HG03432 (cell line): Measurements from ENCODE around the gene ZNF687.

Experiments used
- ATAC-seq: cut with Tn5 transposase; IDR thresholded peaks from one replicate; pipeline ENCODE4 v1.9.1; 2021; ENCODE audit warnings: mild to moderate bottlenecking, moderate library complexity; ENCODE audit not compliant: unreplicated experiment

The ZNF687 gene, protein sequence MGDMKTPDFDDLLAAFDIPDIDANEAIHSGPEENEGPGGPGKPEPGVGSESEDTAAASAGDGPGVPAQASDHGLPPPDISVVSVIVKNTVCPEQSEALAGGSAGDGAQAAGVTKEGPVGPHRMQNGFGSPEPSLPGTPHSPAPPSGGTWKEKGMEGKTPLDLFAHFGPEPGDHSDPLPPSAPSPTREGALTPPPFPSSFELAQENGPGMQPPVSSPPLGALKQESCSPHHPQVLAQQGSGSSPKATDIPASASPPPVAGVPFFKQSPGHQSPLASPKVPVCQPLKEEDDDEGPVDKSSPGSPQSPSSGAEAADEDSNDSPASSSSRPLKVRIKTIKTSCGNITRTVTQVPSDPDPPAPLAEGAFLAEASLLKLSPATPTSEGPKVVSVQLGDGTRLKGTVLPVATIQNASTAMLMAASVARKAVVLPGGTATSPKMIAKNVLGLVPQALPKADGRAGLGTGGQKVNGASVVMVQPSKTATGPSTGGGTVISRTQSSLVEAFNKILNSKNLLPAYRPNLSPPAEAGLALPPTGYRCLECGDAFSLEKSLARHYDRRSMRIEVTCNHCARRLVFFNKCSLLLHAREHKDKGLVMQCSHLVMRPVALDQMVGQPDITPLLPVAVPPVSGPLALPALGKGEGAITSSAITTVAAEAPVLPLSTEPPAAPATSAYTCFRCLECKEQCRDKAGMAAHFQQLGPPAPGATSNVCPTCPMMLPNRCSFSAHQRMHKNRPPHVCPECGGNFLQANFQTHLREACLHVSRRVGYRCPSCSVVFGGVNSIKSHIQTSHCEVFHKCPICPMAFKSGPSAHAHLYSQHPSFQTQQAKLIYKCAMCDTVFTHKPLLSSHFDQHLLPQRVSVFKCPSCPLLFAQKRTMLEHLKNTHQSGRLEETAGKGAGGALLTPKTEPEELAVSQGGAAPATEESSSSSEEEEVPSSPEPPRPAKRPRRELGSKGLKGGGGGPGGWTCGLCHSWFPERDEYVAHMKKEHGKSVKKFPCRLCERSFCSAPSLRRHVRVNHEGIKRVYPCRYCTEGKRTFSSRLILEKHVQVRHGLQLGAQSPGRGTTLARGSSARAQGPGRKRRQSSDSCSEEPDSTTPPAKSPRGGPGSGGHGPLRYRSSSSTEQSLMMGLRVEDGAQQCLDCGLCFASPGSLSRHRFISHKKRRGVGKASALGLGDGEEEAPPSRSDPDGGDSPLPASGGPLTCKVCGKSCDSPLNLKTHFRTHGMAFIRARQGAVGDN

DNA sequence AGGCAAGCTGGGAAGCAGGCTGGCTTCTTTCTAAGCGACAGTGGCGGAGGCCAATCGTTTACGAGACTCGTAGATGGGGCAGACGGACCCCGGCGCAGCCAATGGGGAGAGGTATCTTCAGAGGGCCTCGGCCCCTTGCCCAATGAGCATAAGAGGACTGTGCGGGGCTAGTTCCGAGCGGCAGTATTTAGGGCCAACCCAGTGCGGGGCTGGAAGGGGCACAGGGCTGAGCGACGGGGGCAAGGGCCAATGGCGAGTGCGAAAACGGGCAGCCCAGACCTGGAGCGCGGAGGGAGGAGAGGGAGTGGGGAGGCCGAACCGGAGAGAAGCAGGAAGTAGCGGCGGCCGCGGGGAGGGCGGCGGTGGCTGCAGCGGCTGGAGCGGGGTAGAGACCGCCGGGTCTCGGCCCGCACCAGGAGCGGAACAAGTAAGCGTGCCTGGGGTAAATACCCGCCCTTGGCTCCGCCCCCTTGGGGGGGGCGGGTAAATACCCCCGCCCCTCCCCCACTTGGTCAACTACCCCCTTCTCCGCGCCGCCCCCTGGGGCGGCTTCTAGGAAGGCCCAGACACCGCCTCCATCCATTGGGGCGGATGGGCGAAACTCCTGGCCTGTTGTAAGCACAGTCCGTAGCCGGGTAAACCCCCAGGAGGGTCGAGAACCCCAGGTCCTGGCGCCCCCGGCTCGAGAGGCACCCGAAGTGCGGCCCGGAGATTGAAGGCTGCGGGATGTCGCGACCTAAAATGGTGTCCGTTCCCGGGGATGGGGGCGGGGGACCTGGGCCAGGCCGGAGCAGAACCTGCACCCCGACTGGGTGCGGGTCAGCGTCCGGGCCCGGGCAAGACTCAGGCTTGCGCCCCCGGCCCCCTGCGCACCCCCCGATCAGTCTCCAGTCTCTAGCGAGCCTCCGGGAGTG, at the start of gene ZNF687:
Gene ZNF687, plus strand, starts transcription at position 331 of the 914 bp plus-strand sequence. CDS start 3,993 bp downstream, outside the sequence.
- ATAC-seq: peak; percentile 87

DNA sequence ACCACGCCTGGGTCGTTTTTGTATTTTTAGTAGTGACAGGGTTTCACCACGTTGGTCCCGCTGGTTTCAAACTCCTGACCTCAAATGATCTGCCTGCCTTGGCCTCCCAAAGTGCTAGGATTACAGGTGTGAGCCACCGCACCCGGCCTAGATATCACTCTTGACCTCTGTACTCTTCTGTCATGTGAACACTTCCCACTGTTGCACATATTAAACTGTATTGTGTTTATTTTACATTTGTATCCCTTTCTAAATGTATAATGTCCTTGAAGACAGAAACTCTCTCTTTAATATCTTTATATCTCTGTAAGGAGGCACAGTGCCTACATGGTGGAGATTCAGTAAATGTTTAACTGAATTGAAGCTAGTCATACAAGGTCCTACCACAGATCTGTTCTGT, 46.9 kb upstream of the ZNF687 start:
- no peak for ATAC-seq

DNA sequence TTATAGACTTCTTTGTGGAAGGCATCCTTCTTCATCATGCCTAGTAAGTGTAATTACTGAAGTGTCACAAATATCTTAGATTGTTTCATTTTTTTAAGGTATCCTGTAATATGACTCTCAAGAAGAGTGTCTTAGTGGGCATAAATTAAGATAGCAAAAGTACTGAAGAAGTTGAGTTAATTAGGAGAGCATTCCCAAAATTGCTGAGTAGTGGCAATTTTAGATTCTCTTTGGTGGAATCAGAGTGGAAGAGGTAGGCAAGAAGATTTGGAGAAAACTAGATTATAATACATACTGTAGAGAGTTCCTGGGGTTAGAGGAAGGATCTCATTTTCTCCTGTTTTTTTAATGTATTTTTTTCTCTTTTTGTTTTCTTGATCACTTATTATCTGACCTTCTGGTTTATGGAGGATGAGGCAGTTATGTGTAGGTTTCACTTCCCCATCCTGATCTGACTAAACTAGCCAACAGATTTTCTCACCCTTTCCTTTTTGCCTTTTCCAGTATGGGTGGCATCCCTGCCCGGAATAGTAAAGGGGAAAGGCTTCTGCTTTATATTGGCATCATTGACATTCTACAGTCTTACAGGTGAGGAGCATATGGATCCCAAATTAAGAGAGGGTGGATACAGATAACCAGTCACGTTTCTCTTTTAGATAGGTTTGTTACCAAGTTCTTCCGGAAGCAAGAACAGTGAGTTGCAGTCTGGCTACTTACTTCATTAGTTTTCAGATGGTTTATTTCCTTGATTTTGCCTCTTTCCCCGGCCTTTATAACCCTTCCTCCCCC, 44.2 kb upstream of the ZNF687 start:
- ATAC-seq: no peak

DNA sequence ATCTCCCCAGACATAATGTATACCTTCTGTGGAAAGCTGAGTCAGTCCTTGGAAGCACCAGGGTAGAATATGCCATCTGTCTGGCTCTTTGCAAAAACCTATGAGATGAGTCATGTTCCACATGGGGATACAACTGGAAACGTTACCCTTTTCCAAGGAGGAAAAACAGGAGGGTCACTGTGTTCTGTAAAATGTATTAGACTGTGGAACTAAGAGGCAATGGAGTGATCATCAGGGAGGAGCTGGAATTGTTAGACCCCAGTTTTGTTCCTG, 43.7 kb upstream of the ZNF687 start:
- no peak for ATAC-seq

DNA sequence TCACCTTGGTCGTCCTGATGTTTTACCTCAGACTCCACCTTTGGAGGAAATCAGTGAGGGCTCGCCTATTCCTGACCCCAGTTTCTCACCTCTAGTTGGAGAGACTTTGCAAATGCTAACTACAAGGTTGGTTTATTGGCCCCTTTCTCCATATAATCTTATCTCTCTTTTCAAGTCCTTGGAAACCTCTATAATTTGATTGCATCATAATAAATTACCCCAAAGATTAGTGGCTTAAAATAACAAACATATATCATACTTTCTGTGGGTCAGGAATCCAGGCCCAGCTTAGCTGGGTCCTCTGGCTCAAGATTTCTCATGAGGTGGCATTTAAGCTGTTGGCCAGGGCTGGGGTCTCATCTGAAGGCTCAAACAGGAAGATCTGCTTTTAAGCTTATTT, 39.7 kb upstream of the ZNF687 start:
- no peak for ATAC-seq

DNA sequence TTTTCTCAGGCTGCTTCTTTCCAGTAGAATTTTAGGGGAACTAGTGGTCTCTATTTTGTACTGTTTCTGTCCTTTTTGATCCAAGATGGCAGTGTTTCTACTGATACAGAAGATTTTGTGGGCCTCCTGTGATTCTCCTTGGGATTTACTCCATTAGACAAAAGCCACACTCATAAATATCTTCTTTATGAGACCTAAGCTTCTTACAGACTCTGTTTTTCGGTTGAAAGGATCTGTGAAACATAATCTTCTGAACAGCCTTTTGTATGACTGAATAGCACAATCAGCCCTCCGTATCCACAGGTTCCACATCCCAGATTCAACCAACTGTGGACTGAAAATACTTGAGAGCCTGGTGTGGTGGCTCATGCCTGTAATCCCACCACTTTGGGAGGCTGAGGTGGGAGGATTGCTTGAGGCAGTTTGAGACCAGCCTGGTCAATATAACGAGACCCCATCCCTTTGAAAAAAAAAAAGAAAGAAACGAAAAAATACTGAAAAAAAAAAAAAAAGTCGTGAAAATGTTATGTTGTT, 38.3 kb upstream of the ZNF687 start:
- ATAC-seq: no peak

DNA sequence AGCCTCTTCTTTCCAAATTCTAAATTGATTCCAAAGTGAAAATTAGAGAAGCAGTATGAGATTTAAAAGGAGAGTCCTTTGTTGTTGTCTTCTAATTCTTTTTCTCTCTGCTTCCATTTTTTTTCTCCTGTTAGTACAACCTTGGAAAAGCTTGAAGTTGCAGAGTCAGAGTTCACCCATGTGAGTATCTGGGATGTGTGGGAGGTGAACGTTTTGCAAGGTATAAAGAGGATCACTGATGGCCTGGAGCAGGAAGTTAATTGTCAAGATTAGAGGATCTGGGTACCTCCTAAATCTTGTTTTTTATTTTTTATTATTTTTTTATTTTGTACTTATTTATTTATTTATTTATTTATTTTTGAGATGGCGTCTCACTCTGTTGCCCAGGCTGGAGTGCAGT, 35.3 kb upstream of the ZNF687 start:
- no peak for ATAC-seq

DNA sequence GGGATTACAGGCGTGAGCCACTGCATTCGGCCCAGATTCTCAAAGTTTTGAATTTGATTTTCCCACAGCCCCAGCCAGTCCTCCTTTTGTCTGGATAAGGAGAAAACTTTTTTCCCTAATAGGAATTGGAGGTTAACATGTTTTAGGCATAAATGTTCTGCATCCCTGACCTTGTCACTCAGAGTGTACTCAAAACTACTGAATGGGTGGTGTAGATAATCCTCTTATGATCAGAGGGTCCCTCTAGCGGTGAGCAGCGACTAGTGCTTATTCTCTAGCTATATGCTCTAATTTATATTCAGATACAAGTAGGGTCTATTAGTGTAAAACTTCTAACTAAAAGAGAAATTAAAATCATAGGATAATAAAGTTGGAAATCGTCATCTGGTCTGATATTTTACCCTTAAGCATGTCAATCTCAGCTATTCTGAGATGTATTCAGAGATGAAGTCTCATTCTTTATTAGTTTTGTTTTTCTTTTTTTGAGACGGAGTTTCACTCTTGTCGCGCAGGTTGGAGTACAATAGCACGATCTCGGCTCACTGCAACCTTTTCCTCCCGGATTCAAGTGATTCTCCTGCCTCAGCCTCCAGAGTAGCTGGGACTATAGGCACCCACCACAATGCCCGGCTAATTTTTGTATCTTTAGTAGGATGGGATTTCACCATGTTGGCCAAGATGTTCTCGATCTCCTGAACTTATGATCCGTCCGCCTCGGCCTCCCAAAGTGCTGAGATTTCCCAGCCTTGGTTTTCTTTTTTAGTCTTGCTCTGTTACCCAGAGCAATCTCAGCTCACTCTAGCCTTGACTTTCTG, 30.2 kb upstream of the ZNF687 start:
- no peak for ATAC-seq

DNA sequence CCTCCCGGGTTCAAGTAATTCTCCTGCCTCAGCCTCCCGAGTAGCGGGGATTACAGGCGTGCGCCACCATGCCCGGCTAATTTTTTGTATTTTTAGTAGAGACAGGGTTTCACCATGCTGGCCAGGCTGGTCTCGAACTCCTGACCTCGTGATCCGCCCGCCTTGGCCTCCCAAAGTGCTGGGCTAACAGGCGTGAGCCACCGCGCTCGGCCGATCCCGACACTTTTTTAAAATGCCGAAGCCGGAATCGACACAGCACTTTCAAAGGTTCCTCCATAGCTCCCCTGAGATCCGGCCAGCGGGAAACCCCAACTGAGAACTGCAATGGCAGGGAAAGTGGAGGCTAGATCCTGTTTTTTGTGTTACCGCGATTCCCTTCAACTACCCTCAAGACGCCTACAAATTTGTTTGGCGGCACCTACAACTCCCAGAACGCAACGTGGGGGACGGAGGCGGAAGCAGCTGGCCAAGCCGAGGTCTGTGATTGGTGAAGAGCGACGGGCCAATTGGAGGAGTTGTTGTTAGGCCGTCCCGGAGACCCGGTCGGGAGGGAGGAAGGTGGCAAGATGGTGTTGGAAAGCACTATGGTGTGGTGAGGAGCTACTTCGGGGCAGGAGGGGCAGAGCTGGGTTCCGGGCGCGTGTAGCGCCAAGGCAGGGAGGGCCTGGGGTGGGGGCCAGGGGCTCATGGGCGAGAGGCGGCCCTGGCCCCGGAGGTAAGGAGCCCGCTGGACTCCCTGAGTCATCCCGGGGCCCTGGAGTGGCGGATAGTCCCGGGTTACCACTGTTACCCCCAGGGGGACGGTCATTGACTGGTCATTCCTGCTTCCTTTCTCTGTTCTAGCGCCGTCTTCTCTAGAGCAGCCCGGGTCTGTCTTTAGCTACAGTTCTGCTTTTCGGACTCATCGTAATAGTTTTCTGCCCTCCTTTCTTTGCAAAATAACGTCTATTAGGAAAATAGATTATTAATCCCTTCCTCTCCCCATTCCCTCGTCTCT, 27.6 kb upstream of the ZNF687 start, which contains the start of gene PSMD4:
Gene PSMD4, plus strand, starts transcription at position 518 of the 997 bp plus-strand sequence. Its CDS starts 49 bp downstream, at position 567.
- peak; percentile 94 for ATAC-seq

DNA sequence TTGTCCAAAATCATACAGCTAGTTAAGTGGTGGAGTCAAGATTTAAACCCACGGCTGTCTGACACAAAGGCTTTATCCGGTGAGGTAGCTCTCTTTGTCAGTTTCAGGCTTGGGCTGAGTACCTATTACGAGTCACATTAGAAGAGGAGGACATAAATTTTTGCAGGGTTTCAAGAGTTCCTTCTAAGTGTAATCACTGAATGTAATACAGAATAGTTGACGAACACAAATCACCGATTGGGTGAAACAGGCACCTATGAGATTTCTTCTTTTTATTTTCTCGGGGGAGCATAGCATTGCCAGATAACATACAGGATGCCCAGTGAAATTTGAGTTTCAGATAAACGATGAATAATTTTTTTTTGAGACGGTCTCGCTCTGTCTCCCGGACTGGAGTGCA, 26.7 kb upstream of the ZNF687 start:
- ATAC-seq: no peak

DNA sequence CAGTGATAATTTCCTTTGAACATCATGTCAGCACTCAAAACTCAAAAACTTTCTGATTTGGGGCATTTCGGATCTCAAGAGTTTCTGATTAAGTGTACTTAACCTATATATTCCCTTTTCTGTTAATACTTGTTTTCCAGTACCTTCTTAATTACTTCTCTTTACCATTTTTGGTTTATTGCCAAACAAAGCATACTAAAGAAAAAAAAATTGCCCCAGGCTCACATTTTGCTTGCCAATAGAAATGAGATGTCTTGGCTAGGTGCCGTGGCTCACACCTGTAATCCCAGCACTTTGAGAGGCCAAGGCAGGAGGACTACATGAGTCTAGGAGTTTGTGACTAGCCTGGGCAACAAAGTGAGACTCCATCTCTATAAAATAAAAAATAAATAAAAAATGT, 22.7 kb upstream of the ZNF687 start:
- ATAC-seq: no peak

DNA sequence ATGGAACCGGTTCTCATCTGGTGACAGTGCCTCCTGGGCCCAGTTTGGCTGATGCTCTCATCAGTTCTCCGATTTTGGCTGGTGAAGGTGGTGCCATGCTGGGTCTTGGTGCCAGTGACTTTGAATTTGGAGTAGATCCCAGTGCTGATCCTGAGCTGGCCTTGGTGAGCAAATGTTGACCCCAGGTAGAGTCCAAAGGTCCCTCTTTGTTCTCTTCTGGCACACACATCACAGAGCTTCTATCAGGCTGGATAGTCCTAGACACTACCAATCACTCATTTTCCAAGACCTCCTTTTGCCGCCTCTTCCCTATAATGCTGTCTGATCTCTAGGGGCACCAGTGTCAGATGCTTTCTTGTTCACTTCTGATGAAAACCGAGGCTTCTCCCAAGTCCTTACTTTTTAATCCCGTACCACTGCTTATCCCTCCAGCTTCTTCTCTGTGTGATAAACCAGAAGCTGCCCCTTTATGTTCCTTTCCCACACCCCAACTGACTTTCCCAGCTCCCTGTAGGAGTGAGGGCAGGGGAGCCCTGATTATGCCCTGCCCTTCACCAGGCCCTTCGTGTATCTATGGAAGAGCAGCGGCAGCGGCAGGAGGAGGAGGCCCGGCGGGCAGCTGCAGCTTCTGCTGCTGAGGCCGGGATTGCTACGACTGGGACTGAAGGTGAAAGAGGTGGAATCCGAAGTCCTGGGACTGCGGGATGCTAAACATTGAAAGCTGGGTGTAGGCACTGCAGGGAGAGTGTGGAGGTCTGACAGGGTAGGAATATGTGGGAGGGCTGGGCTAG, 16.5 kb upstream of the ZNF687 start:
- no peak for ATAC-seq

DNA sequence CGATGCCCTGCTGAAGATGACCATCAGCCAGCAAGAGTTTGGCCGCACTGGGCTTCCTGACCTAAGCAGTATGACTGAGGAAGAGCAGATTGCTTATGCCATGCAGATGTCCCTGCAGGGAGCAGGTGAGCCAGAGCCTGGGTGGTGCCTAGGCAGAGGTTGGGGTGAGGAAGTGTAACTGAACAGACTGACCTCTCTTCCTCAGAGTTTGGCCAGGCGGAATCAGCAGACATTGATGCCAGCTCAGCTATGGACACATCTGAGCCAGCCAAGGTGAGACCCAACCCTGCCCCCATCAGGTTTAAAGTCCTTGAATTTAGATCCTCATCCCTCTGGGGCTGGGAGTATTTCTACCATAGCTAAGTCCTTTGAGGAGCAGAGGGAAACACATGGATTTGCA, 15.8 kb upstream of the ZNF687 start:
- no peak for ATAC-seq

DNA sequence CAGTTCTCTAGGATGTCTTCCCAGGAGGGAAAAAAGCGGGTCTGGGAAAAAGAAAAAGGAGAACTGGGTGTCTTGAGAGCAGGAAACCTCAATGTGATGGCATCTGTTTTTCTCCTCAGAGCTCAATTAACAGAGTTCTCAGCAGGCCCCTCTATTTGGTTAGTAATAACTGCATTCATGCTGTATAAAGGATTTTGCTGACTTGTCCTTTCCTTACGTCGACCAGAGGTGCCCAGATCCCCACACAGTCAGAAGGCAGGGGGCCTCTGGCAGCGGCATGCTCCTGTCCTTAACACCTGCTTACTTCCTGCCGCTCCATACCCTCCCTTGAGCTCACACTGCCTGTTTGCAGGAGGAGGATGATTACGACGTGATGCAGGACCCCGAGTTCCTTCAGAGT, 15.3 kb upstream of the ZNF687 start:
- ATAC-seq: no peak

DNA sequence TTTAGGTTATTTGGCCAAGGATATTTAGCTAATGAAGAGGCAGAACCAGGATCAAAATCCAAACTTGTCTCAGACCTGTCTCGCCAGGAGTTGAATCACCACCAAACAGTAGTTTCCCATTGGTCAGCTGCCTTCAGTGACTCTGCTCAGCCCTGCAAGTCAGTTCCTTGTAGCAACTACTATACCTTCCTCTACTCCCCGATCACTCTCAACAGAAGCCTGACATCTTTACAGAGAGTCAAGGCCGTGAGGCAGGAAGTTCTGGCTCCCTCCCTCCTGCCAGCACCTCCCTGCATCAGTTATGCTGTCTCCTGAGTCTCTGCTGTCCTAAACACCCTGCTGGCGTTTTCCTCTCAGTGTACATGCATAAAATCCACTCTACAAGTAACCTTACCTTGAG, 14.3 kb upstream of the ZNF687 start:
- ATAC-seq: no peak

DNA sequence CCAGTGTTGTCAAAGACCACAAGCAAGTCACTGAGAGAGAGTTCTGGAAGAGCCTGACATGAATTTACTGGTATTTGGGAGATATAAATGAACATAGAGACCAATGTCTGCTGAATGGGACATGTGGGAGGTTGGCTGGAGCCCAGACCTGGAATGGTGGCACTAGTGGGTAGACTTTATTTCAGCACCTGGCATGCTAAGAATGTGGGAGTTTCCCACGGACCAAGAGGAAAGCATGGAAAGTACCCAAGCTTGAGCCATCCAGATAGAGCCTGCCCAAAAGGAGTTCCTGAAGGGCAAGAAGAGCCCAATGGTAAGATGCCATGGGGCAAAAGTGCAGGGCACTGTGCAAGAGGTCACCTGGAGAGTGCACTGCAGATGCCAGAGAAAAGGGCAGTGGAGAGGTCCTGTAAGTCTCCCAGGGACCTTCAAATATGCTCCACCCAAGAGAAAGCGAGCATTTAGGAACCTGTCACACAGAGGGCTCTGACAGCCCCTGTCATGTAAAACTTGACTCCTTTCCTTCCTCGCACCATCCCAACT, 8.1 kb upstream of the ZNF687 start:
- ATAC-seq: no peak
